Osteocyte (in vitro differentiated cells): Measurements from ENCODE around the gene RANBP3. TPM values are rescaled to one million over a fixed set of nuclear protein-coding genes. Genes with fewer than 3 reads are reported as not detected.
"Not testable (repeated sequence)": the region's sequence is repeated elsewhere in the genome, so short reads cannot be mapped to it uniquely, and the experiment has no call there.

Experiments used
- DNase-seq: peaks from one replicate; pipeline ENCODE4 v3.0.0; 2021; ENCODE audit warnings: mixed read lengths; ENCODE audit not compliant: unreplicated experiment; ENCODE audit errors: extremely low spot score
- H3K27ac Mint-ChIP-seq: one replicate; pipeline ENCODE4 v1.8.0; 2021; ENCODE audit warnings: mild to moderate bottlenecking, mixed read lengths; ENCODE audit not compliant: unreplicated experiment
- H3K27me3 Mint-ChIP-seq: one replicate; pipeline ENCODE4 v1.8.0; 2021; ENCODE audit warnings: mixed read lengths; ENCODE audit not compliant: unreplicated experiment
- H3K36me3 Mint-ChIP-seq: one replicate; pipeline ENCODE4 v1.8.0; 2021; ENCODE audit warnings: mixed read lengths; ENCODE audit not compliant: unreplicated experiment
- H3K4me1 Mint-ChIP-seq: one replicate; pipeline ENCODE4 v1.8.0; 2021; ENCODE audit warnings: mixed read lengths; ENCODE audit not compliant: unreplicated experiment
- H3K4me3 Mint-ChIP-seq: one replicate; pipeline ENCODE4 v1.8.0; 2021; ENCODE audit warnings: mild to moderate bottlenecking, moderate library complexity, mixed read lengths; ENCODE audit not compliant: unreplicated experiment
- H3K9me3 Mint-ChIP-seq: one replicate; pipeline ENCODE4 v1.8.0; 2021; ENCODE audit warnings: mixed read lengths; ENCODE audit not compliant: unreplicated experiment
- total RNA-seq: library from RNA; stranded (reverse); gene quantifications from 2 replicates; pipeline ENCODE4 v1.2.1, GENCODE V29; 2021
- TF ChIP-seq, protein P1 (sequence below): fragments of 200-600 bp; sonication (generic); IDR thresholded peaks from 2 replicates; pipeline ENCODE4 v1.5.0; 2021; ENCODE audit warnings: antibody characterized with exemption, mild to moderate bottlenecking, moderate library complexity

Gene RANBP3
- total RNA-seq, 1 donor from 2014 or later: 74.9 TPM

- TF ChIP-seq, protein P1, sequence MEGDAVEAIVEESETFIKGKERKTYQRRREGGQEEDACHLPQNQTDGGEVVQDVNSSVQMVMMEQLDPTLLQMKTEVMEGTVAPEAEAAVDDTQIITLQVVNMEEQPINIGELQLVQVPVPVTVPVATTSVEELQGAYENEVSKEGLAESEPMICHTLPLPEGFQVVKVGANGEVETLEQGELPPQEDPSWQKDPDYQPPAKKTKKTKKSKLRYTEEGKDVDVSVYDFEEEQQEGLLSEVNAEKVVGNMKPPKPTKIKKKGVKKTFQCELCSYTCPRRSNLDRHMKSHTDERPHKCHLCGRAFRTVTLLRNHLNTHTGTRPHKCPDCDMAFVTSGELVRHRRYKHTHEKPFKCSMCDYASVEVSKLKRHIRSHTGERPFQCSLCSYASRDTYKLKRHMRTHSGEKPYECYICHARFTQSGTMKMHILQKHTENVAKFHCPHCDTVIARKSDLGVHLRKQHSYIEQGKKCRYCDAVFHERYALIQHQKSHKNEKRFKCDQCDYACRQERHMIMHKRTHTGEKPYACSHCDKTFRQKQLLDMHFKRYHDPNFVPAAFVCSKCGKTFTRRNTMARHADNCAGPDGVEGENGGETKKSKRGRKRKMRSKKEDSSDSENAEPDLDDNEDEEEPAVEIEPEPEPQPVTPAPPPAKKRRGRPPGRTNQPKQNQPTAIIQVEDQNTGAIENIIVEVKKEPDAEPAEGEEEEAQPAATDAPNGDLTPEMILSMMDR: no peak
- H3K9me3 Mint-ChIP-seq: no peaks in the 10 kb centered on the region
- no peaks in the 10 kb centered on the region for H3K27me3 Mint-ChIP-seq
- peaks cover 5% of the 10 kb centered on the region for H3K4me1 Mint-ChIP-seq
- no peak overlapping the region for H3K27ac Mint-ChIP-seq
- H3K4me3 Mint-ChIP-seq: no peak overlapping the region
- DNase-seq: no peak
- H3K36me3 Mint-ChIP-seq: no peaks in the 10 kb centered on the region
Observed at GRCh38 chr19:6011794-6012193, 33.9 kb upstream of the RANBP3 start.

GRCh38 chr19:6011206-6011605 is 33.3 kb upstream of the RANBP3 start:
- H3K36me3 Mint-ChIP-seq: no peaks in the 10 kb centered on the region
- TF ChIP-seq, protein P1: no peak
- H3K27me3 Mint-ChIP-seq: no peaks in the 10 kb centered on the region
- no peaks in the 10 kb centered on the region for H3K9me3 Mint-ChIP-seq
- no peak for DNase-seq
- H3K4me3 Mint-ChIP-seq: no peak overlapping the region
- H3K4me1 Mint-ChIP-seq: peaks cover 5% of the 10 kb centered on the region
- H3K27ac Mint-ChIP-seq: no peak overlapping the region

GRCh38 chr19:6010107-6010506 is 32.2 kb upstream of the RANBP3 start:
- H3K27me3 Mint-ChIP-seq: no peaks in the 10 kb centered on the region
- H3K36me3 Mint-ChIP-seq: no peaks in the 10 kb centered on the region
- TF ChIP-seq, protein P1: no peak
- H3K4me1 Mint-ChIP-seq: peaks cover 5% of the 10 kb centered on the region
- no peak overlapping the region for H3K27ac Mint-ChIP-seq
- no peak for DNase-seq
- no peak overlapping the region for H3K4me3 Mint-ChIP-seq
- H3K9me3 Mint-ChIP-seq: no peaks in the 10 kb centered on the region

DNA sequence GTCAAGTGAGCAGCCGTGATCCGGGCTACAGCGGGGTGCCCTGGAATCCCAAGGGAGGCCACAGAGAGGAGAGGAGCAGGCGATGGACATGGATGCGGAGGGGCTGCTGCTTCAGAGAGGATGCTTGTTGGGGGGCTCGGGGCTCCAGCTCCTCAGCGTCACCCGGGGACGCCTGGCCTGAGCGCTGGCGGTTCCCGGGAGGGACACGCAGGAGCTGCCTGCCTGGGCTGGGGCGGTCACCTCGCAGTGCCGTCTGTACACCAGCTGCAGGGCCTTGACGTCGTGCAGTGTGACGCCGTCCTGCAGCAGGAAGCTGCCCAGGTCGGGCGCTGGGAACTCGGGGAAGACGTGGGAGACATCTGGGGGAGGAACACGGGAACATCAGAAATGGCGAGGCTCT is 29.9 kb upstream of the RANBP3 start:
- no peak overlapping the region for H3K4me3 Mint-ChIP-seq
- H3K27me3 Mint-ChIP-seq: no peaks in the 10 kb centered on the region
- no peak for DNase-seq
- no peak overlapping the region for H3K27ac Mint-ChIP-seq
- TF ChIP-seq, protein P1: no peak
- no peaks in the 10 kb centered on the region for H3K36me3 Mint-ChIP-seq
- peaks cover 1% of the 10 kb centered on the region for H3K4me1 Mint-ChIP-seq
- H3K9me3 Mint-ChIP-seq: no peaks in the 10 kb centered on the region

DNA sequence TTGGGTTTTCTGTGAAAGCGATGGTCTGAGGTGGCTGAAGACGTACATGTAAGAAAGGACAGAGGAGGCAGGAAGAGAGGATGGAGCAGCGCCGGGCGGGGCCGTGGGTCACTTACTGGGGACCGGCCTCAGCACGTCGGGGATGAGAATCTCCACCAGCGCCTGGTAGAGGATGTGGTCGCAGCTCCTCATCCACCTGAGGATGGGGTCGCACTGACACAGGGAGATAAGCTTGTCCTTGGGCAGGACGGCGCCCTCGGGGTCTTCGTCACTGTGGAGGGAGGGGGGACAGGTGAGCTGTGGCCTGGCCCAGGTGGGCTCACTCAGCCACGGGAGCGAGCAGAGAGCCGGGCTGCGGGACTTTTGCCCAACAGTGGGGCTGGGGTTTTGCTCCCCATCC is 29.0 kb upstream of the RANBP3 start:
- DNase-seq: no peak
- Mint-ChIP-seq H3K4me3 (no peak overlapping the region), H3K9me3 (no peaks in the 10 kb centered on the region), H3K4me1 (peaks cover under 1% of the 10 kb centered on the region), H3K27me3 (no peaks in the 10 kb centered on the region), H3K36me3 (no peaks in the 10 kb centered on the region), H3K27ac (no peak overlapping the region)
- TF ChIP-seq, protein P1: no peak

DNA sequence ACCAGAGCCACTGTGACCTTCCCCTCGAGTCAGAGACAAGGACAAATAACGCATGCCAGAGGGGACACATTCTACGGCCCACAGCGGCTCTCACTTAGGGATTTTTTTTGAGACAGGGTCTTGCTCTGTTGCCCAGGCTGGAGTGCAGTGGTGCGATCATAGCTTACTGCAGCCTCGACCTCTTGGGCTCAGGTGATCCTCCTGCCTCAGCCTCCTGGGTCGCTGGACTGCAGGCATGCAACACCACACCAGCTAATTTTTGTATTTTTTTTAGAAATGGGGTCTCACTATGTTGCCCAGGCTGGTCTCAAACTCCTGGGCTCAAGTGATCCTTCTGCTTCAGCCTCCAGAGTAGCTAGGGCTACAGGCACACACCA is 28.1 kb upstream of the RANBP3 start:
- DNase-seq, H3K36me3 Mint-ChIP-seq, H3K4me1 Mint-ChIP-seq, H3K27me3 Mint-ChIP-seq, H3K9me3 Mint-ChIP-seq, H3K4me3 Mint-ChIP-seq, H3K27ac Mint-ChIP-seq: not testable (repeated sequence)
